ENCODE data around the gene SAP30BP.

The SAP30BP gene

DNA sequence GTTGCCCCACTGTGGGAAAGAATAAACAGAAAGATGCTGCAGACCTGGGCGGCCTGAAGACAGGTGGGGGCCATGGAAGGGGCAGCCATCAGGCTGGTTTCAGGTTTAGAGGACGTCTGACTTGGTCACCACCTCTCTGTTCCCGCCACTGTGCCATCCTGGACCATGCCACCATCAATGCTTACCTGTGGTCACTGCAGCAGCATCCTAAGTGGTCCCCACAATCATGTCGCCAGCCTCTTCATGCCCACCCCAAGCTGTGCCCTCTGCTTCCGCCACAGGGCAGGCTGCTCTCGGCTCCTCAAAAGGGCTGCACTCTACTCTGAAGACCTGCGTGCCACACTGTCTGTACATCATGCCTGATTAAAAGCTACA lies 23.5 kb upstream of the SAP30BP start:
- TF ChIP-seq, protein P1, sequence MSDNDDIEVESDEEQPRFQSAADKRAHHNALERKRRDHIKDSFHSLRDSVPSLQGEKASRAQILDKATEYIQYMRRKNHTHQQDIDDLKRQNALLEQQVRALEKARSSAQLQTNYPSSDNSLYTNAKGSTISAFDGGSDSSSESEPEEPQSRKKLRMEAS (IDR thresholded peaks at IDR 0.05), result no peak
- TF ChIP-seq, protein P2, sequence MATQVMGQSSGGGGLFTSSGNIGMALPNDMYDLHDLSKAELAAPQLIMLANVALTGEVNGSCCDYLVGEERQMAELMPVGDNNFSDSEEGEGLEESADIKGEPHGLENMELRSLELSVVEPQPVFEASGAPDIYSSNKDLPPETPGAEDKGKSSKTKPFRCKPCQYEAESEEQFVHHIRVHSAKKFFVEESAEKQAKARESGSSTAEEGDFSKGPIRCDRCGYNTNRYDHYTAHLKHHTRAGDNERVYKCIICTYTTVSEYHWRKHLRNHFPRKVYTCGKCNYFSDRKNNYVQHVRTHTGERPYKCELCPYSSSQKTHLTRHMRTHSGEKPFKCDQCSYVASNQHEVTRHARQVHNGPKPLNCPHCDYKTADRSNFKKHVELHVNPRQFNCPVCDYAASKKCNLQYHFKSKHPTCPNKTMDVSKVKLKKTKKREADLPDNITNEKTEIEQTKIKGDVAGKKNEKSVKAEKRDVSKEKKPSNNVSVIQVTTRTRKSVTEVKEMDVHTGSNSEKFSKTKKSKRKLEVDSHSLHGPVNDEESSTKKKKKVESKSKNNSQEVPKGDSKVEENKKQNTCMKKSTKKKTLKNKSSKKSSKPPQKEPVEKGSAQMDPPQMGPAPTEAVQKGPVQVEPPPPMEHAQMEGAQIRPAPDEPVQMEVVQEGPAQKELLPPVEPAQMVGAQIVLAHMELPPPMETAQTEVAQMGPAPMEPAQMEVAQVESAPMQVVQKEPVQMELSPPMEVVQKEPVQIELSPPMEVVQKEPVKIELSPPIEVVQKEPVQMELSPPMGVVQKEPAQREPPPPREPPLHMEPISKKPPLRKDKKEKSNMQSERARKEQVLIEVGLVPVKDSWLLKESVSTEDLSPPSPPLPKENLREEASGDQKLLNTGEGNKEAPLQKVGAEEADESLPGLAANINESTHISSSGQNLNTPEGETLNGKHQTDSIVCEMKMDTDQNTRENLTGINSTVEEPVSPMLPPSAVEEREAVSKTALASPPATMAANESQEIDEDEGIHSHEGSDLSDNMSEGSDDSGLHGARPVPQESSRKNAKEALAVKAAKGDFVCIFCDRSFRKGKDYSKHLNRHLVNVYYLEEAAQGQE (IDR thresholded peaks at IDR 0.05; ENCODE audit: low read depth), result no peak
- TF ChIP-seq FOXM1 (IDR thresholded peaks at IDR 0.05; ENCODE audit: borderline replicate concordance, low read depth) (no peak), TAF1 (IDR thresholded peaks at IDR 0.05; ENCODE audit: low read depth) (no peak), NFIC (IDR thresholded peaks at IDR 0.05) (no peak), YY1 (IDR thresholded peaks at IDR 0.05; ENCODE audit: low read depth) (no peak), EP300 (IDR thresholded peaks at IDR 0.05; ENCODE audit: borderline replicate concordance) (no peak), RAD21 (IDR thresholded peaks at IDR 0.05; ENCODE audit: low read depth) (no peak), CEBPB (IDR thresholded peaks at IDR 0.05) (no peak), EGR1 (IDR thresholded peaks at IDR 0.05) (no peak), TEAD4 (IDR thresholded peaks at IDR 0.05) (no peak), ZBTB7A (IDR thresholded peaks at IDR 0.05; ENCODE audit: low read depth) (no peak), TCF12 (IDR thresholded peaks at IDR 0.05; ENCODE audit: low read depth) (no peak), CREB1 (IDR thresholded peaks at IDR 0.05; ENCODE audit: low read depth) (no peak)
- TF ChIP-seq, protein P3, sequence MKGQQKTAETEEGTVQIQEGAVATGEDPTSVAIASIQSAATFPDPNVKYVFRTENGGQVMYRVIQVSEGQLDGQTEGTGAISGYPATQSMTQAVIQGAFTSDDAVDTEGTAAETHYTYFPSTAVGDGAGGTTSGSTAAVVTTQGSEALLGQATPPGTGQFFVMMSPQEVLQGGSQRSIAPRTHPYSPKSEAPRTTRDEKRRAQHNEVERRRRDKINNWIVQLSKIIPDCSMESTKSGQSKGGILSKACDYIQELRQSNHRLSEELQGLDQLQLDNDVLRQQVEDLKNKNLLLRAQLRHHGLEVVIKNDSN (IDR thresholded peaks at IDR 0.05), result no peak

GRCh38 chr17:75645501-75645888 lies 21.6 kb upstream of the SAP30BP start:
- peak; percentile 62 for TF ChIP-seq TEAD4 (IDR thresholded peaks at IDR 0.05)
- TF ChIP-seq FOXM1 (IDR thresholded peaks at IDR 0.05; ENCODE audit: borderline replicate concordance, low read depth), result no peak
- TF ChIP-seq TCF12 (IDR thresholded peaks at IDR 0.05; ENCODE audit: low read depth), result no peak
- no peak for TF ChIP-seq CEBPB (IDR thresholded peaks at IDR 0.05)

- TF ChIP-seq RAD21 (IDR thresholded peaks at IDR 0.05; ENCODE audit: low read depth) (no peak), NFIC (IDR thresholded peaks at IDR 0.05) (no peak), FOXM1 (IDR thresholded peaks at IDR 0.05; ENCODE audit: borderline replicate concordance, low read depth) (no peak), CEBPB (IDR thresholded peaks at IDR 0.05) (no peak), EGR1 (IDR thresholded peaks at IDR 0.05) (no peak), YY1 (IDR thresholded peaks at IDR 0.05; ENCODE audit: low read depth) (no peak), EP300 (IDR thresholded peaks at IDR 0.05; ENCODE audit: borderline replicate concordance) (no peak)
- TF ChIP-seq, protein P2 (IDR thresholded peaks at IDR 0.05; ENCODE audit: low read depth), result no peak
- TF ChIP-seq, protein P1 (IDR thresholded peaks at IDR 0.05), result no peak
Observed at GRCh38 chr17:75645889-75646637, 21.1 kb upstream of the SAP30BP start.

- TF ChIP-seq, protein P2 (IDR thresholded peaks at IDR 0.05; ENCODE audit: low read depth), result no peak
- no peak for TF ChIP-seq TAF1 (IDR thresholded peaks at IDR 0.05; ENCODE audit: low read depth)
- TF ChIP-seq ZBTB7A (IDR thresholded peaks at IDR 0.05; ENCODE audit: low read depth), result no peak
- no peak for TF ChIP-seq TEAD4 (IDR thresholded peaks at IDR 0.05)
- no peak for TF ChIP-seq CEBPB (IDR thresholded peaks at IDR 0.05)
- TF ChIP-seq TCF12 (IDR thresholded peaks at IDR 0.05; ENCODE audit: low read depth), result no peak
- TF ChIP-seq YY1 (IDR thresholded peaks at IDR 0.05; ENCODE audit: low read depth), result no peak
- TF ChIP-seq FOXM1 (IDR thresholded peaks at IDR 0.05; ENCODE audit: borderline replicate concordance, low read depth), result no peak
- TF ChIP-seq, protein P1 (IDR thresholded peaks at IDR 0.05), result no peak
- no peak for TF ChIP-seq EP300 (IDR thresholded peaks at IDR 0.05; ENCODE audit: borderline replicate concordance)
- TF ChIP-seq RAD21 (IDR thresholded peaks at IDR 0.05; ENCODE audit: low read depth), result no peak
- no peak for TF ChIP-seq CREB1 (IDR thresholded peaks at IDR 0.05; ENCODE audit: low read depth)
- TF ChIP-seq EGR1 (IDR thresholded peaks at IDR 0.05), result no peak
- no peak for TF ChIP-seq NFIC (IDR thresholded peaks at IDR 0.05)
- TF ChIP-seq, protein P3 (IDR thresholded peaks at IDR 0.05), result no peak
Observed at GRCh38 chr17:75646638-75646992, 20.5 kb upstream of the SAP30BP start.
